H1 (cell line): Measurements from ENCODE around the gene CDKN1A. TPM values are rescaled to one million over a fixed set of nuclear protein-coding genes. Genes with fewer than 3 reads are reported as not detected.

ENCODE experiments used
- BCL11A ChIP-seq, 2 experiments: IDR thresholded peaks; one replicate each; pipeline ENCODE4 v1.6.1; 2011; ENCODE audit warnings: low read depth in 2 of 2, low read length in 2 of 2, mild to moderate bottlenecking in 2 of 2
- JUND ChIP-seq: IDR thresholded peaks from 2 replicates; pipeline ENCODE4 v1.6.1; 2011; ENCODE audit warnings: mild to moderate bottlenecking, improper control_type of control experiment, low read length
- polyA plus RNA-seq, 7 experiments: library from polyadenylated mRNA; depleted of rRNA in 3 of 7; stranded (reverse) in 5 of 7; unstranded in 2 of 7; fragments of >200 nt in 5 of 7; fragments of 200-250 nt in 2 of 7; gene quantifications; 1 replicate in 5 of 7; 2 replicates in 1 of 7; 4 replicates in 1 of 7; pipeline versions ENCODE4 v1.2.1 to v1.2.3, GENCODE V29; 2011 to 2013; ENCODE audit warnings: missing spikeins in 2 of 7, mixed read lengths in 2 of 7
- total RNA-seq: library from RNA; stranded (reverse); fragmentation: NEBNext Ultra II Directional; extraction: Animal tissue kit (Norgen Biotek cat#: 25700); gene quantifications from 2 replicates; pipeline ENCODE4 v1.2.1, GENCODE V29; 2021

CDKN1A gene
- total and polyA plus RNA-seq, 2 of the 8 experiments (the other 6 are each of a cell fraction or from before 2014, with no cell fraction given): 15.2 to 36.0 TPM

DNA sequence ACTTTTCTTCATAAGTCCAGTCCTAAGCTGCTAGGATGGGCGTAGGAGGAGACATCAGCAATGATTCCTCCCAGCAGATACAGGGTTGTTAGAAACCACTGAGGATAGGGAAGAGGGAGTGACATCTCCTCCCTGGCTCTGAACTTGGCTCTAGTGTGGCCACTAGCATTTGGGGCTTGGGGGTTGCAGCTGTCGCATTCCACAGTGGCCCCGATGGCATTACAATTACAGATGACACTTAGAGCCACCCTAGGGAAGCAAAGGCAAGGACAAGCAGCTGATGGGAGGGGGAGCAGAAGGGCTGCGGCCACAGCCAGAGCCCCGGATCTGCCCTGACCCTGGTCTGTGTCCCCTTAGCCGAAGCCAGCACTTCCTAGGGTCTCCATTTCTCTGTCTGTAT is 9.5 kb upstream of the CDKN1A start (continued):
- TF ChIP-seq JUND (no peak), BCL11A (IDR thresholded peaks at IDR 0.05; ENCODE audit: low read depth in 2 of 2, low read length in 2 of 2) (no peak)
